ENCODE data around the gene STARD10. TPM values are rescaled to one million over a fixed set of nuclear protein-coding genes. Genes with fewer than 3 reads are reported as not detected.

Gene STARD10, protein sequence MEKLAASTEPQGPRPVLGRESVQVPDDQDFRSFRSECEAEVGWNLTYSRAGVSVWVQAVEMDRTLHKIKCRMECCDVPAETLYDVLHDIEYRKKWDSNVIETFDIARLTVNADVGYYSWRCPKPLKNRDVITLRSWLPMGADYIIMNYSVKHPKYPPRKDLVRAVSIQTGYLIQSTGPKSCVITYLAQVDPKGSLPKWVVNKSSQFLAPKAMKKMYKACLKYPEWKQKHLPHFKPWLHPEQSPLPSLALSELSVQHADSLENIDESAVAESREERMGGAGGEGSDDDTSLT
- 10 to 100 TPM in 1 of 2 donors, 1 to 10 TPM in 1; 7.7 to 16.4 TPM for total RNA-seq

DNA sequence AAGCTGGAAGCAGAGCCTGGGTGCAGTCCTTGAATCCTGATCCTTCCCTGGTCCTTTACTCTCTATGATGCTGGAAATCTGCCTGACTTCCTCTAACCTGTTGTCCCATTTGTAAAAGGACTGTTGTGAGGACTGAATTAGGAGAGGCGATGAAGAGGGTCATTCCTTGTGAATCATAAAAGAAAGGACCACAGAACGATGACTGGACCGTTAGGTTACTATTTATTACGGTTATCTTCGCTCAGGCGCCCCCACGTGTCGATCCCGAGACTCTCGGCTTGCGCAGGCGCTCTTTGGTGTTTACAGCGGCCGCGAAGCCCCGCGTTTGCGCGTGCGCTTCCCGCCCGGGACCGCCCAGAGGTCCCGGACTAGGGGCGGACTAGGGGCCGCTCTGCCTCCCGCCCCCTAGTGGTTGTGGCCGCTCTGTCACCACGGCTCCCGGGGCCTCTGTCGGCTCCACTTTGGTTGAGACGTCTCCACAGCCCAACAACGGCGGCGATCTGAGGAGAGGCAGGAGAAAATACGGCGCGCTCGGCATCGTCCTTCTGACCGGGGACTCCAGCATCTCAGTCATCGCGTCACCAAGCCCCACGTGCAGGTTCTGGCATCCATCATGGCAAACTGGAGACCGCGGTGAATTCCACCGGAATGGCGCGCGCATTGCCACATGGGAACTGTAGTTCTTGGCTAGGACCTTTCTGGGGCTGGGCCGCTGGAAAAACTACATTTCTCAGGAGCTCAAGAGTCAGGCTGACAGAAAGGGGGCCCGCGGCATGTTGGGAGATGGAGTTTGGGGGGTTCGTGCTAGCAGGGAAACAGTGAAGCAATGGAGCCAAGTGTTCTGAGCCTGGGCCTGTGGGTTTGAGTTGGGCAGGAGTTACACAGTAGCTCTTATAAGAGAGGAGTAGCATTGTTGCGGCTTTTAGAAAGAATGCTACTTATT is at the start of gene STARD10:
Gene STARD10, minus strand, starts transcription at position 623 of the 943 bp plus-strand sequence. CDS start 12,866 bp downstream, outside the sequence.
- no peaks in the 10 kb centered on the region for H3K27me3 Mint-ChIP-seq
- H3K4me3 Mint-ChIP-seq, result peak within 1 kb of the TSS; percentile 94
- no peaks in the 10 kb centered on the region for H3K36me3 Mint-ChIP-seq (ENCODE audit: low read depth)
- ATAC-seq (replicated peaks), result peak; percentile 97
- peaks cover 18% of the 10 kb centered on the region for H3K4me1 Mint-ChIP-seq
- H3K9me3 Mint-ChIP-seq, result no peaks in the 10 kb centered on the region
- H3K27ac Mint-ChIP-seq, result peak within 1 kb of the TSS; percentile 95

DNA sequence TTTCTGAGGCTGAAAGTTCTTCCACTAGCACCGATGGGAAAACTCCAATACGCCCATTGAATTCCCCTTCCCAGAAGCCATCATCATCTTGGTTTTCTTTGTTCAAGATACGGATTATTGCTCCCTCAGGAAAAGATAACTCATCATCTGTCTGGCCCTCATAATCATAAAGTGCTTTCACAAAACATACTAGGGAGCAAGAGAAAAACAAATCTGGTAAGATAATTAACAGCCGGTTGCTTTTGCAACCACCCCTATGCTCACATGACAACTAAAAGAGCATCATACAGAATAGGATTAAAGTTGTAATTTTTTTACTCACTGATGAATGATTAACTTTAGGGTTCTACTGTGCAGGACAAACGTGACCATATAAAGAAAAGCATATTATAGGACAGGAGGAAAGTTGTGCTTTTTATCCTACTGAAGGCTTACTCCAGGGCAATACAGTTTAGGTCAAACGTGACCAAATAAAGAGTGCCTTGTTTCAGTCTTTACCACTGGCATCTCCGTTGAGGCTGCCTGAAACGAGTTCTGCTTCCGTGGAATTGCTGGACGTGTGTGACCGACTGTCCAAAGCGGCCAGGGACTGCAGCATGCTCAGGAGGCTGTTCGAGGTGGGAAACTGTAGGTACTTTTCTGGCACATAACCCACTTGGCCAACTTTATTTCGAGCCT is 48.9 kb upstream of the STARD10 start:
- Mint-ChIP-seq H3K4me1 (peaks cover 6% of the 10 kb centered on the region), H3K4me3 (no peak overlapping the region), H3K9me3 (no peaks in the 10 kb centered on the region), H3K27me3 (no peaks in the 10 kb centered on the region), H3K27ac (peak overlapping the region; percentile 37), H3K36me3 (ENCODE audit: low read depth) (peaks cover 53% of the 10 kb centered on the region)
- no peak for ATAC-seq (replicated peaks)

DNA sequence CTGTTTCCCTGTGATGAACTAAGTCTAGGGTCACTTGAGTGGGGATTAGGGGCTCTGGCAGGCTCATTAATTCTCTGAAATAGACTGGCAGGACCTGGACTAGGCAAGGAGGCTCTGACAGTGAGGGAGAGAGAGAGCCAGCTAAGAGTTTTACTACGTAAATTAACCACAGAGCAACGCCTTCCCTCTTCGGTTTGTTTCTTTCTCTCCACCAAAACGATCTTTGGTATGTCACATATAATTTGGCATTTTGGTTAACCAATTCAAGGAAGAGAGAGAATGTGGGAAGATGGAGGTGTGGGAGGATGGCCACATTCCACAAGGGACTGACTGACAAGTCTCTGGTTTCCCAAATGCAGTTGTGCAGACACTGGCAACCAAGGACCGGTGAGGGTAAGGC is 48.3 kb upstream of the STARD10 start:
- ATAC-seq (replicated peaks), result no peak
- H3K4me3 Mint-ChIP-seq, result no peak overlapping the region
- no peaks in the 10 kb centered on the region for H3K27me3 Mint-ChIP-seq
- H3K36me3 Mint-ChIP-seq (ENCODE audit: low read depth), result peaks cover 59% of the 10 kb centered on the region
- no peaks in the 10 kb centered on the region for H3K9me3 Mint-ChIP-seq
- peaks cover 6% of the 10 kb centered on the region for H3K4me1 Mint-ChIP-seq
- peak overlapping the region; percentile 16 for H3K27ac Mint-ChIP-seq

DNA sequence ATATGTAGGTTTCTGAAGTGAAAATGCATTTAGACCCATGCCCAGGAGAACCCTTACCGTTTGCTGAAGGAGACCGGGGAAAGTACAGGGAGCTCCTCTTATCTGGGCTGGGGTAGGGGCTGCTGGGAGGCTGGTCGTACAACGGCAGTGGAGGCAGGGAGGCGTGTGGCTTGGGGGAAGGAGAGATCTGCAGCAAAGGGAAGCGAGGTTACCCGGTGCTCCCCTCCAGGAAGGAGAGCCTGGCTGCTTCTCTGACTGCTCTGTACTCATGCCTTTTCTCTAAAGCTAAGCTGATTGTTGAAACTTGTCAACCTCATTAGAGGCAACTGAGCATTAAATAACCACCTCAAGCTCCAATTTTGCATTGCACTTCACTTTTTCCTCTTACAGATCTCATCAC is 47.5 kb upstream of the STARD10 start:
- Mint-ChIP-seq H3K36me3 (ENCODE audit: low read depth) (peaks cover 61% of the 10 kb centered on the region), H3K27me3 (no peaks in the 10 kb centered on the region), H3K27ac (peak overlapping the region; percentile 16), H3K4me3 (no peak overlapping the region), H3K9me3 (no peaks in the 10 kb centered on the region), H3K4me1 (peaks cover 6% of the 10 kb centered on the region)
- no peak for ATAC-seq (replicated peaks)

DNA sequence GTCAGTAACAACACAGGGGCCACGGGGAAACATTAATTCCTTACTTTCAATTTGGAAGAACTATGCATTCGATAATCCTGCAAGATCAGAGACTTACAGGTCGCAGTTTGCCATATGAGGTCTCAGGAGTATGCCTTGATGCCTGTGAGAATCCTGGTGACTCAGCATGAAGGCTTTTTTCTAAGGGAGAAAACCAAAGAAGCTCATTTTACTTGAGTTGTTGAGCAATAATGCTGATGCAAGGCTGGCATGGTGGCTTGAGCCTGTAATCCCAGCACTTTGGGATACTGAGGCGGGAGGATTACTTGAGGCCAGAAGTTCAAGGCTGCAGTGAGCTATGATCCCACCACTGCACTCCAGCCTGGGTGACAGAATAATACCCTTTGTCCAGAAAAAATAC is 46.9 kb upstream of the STARD10 start:
- ATAC-seq (replicated peaks), result no peak
- peaks cover 6% of the 10 kb centered on the region for H3K4me1 Mint-ChIP-seq
- H3K4me3 Mint-ChIP-seq, result no peak overlapping the region

DNA sequence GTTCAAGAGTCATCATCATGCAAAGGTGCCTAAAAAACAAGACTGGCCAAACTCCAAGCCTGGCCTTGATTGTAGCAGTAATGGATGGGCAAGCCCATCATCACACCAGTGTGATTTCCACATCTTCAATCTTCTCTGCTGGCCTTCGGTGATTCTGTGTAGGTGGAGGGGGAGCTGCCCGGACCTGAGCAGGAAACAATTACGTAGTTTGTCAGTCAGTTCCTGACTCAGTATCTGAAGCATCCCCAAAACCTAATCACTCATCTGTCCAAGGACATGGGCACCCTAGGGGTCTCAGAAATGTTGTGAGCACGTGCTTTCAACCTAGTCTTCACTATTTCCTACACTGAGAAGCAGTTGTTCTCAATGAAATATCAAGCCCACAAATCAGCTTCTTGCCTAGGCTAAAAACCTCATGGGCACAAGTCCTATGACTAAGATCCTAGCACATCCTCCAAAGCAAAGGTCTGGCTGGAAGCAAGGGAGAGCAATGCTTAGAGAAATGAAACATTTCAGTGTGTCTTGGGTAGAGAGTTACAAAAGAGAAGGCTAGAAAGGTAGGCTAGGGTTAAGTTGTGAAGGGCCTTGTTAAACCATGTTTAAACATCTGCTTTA is 45.0 kb upstream of the STARD10 start:
- H3K4me1 Mint-ChIP-seq, result peaks cover 17% of the 10 kb centered on the region
- no peaks in the 10 kb centered on the region for H3K27me3 Mint-ChIP-seq
- H3K27ac Mint-ChIP-seq, result peak overlapping the region; percentile 32
- peaks cover 76% of the 10 kb centered on the region for H3K36me3 Mint-ChIP-seq (ENCODE audit: low read depth)
- H3K4me3 Mint-ChIP-seq, result no peak overlapping the region
- peak; percentile 59 for ATAC-seq (replicated peaks)
- no peaks in the 10 kb centered on the region for H3K9me3 Mint-ChIP-seq

More for the DNA sequence above, 46.9 kb upstream of the STARD10 start:
- no peaks in the 10 kb centered on the region for H3K9me3 Mint-ChIP-seq
- H3K36me3 Mint-ChIP-seq (ENCODE audit: low read depth), result peaks cover 61% of the 10 kb centered on the region
- H3K27me3 Mint-ChIP-seq, result no peaks in the 10 kb centered on the region
- H3K27ac Mint-ChIP-seq, result no peak overlapping the region

DNA sequence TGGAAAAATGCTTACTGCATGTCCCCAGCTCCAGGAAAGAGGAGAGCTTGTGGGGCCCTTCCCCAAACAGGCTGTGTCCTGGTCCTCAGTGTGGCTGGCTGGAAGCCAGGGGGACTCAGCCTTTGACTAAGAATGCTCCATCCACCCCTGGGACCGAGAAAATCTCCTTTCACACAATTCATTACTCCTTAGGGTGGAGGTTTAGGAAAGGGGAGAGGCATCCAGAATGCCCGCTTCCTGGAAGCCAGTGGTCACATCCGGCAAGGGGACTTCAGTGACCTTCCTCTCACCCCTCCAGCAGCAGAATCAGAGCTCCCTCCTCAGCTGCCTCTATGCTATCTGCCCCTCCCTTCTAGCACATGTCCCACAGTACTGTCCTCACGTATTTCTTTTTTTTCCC is 42.3 kb upstream of the STARD10 start:
- Mint-ChIP-seq H3K27me3 (no peaks in the 10 kb centered on the region), H3K4me3 (no peak overlapping the region), H3K4me1 (peaks cover 25% of the 10 kb centered on the region), H3K9me3 (no peaks in the 10 kb centered on the region), H3K27ac (peak overlapping the region; percentile 4), H3K36me3 (ENCODE audit: low read depth) (peaks cover 52% of the 10 kb centered on the region)
- ATAC-seq (replicated peaks), result no peak

DNA sequence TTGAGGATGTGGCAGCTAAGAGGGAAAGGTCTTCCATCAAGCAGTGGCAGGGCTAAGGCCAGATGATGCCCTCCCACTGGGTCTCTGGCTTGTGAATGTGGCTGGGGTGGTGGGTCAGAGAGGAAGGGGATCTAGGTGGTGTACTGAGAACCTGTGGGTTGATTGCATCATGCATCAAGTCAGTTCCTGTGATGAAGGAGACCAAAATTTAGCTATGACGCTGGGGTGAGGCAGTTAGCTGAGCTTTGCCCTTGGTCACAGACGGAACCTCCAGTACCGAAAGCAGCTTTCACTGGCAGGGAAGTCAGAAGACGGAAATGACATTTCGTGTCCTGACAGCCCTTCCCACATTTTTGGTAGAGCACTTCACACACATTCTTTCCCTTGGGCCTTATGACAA is 41.1 kb upstream of the STARD10 start:
- Mint-ChIP-seq H3K4me1 (peaks cover 30% of the 10 kb centered on the region), H3K27me3 (no peaks in the 10 kb centered on the region), H3K36me3 (ENCODE audit: low read depth) (peaks cover 46% of the 10 kb centered on the region), H3K27ac (peak overlapping the region; percentile 74), H3K4me3 (no peak overlapping the region), H3K9me3 (no peaks in the 10 kb centered on the region)
- no peak for ATAC-seq (replicated peaks)

DNA sequence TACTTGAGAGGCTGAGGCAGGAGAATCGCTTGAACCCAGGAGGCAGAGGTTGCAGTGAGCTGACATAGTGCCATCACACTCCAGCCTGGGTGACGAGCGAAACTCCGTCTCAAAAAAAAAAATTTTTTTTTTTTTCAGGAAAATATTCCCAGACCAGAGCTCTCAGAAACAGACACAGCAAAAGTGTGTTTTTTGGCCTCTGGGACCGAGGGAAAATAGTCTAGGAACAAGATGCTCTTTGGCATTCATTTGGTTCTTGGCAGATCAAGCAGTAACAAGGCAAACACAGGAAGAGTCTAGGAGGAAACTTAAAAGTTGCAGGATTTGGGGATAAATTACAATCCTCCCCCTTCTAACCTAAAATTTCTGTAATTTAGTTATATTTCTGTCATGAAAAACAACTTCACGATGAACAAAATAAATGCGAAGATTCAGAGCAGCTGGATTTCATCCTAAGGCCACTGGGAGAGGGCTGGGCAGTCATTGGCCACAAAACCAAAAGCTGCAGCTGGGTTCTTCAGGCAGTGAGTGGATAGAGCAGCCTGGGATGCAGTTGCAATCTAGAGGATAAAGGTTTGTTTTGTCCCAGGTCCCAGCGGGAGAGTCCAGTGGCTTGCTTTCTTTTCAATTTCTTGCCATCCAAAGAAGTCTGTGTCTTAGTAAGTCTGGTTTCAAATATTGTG is 40.1 kb upstream of the STARD10 start:
- Mint-ChIP-seq H3K27me3 (no peaks in the 10 kb centered on the region), H3K4me3 (no peak overlapping the region), H3K9me3 (no peaks in the 10 kb centered on the region), H3K36me3 (ENCODE audit: low read depth) (peaks cover 46% of the 10 kb centered on the region), H3K4me1 (peaks cover 29% of the 10 kb centered on the region), H3K27ac (peak overlapping the region; percentile 74)
- no peak for ATAC-seq (replicated peaks)

DNA sequence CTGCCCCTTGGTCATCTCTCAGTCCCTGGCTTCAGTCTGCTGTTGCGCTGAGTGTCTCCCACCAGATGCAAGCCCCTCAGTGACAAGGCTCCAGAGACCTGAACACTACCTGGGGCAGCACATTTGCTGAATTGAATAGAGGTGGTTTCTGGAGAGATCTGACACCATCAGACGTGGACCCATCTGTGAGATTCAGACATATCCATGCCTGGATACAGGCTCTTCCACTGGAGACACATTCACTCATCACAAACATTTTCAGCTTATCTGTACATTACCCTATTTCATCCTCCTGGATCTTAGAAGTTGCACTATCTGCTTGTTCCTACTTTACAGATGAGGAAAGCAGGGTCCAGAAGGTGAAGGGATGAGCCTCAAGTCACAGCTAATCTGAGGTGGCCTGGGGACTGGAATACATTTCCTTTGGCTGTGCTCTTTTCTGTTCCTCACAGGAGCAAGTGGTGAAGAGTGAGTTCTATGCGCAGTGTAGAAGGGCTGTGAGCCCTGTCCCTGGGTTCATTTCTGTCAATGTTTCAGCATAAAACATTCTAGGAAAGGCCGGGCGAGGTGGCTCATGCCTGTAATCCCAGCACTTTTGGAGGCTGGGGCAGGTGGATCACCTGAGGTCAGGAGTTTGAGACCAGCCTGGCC is 39.4 kb upstream of the STARD10 start:
- no peak overlapping the region for H3K4me3 Mint-ChIP-seq
- peak overlapping the region; percentile 50 for H3K27ac Mint-ChIP-seq
- peaks cover 48% of the 10 kb centered on the region for H3K36me3 Mint-ChIP-seq (ENCODE audit: low read depth)
- H3K4me1 Mint-ChIP-seq, result peaks cover 28% of the 10 kb centered on the region
- H3K27me3 Mint-ChIP-seq, result no peaks in the 10 kb centered on the region
- ATAC-seq (replicated peaks), result no peak
- no peaks in the 10 kb centered on the region for H3K9me3 Mint-ChIP-seq

DNA sequence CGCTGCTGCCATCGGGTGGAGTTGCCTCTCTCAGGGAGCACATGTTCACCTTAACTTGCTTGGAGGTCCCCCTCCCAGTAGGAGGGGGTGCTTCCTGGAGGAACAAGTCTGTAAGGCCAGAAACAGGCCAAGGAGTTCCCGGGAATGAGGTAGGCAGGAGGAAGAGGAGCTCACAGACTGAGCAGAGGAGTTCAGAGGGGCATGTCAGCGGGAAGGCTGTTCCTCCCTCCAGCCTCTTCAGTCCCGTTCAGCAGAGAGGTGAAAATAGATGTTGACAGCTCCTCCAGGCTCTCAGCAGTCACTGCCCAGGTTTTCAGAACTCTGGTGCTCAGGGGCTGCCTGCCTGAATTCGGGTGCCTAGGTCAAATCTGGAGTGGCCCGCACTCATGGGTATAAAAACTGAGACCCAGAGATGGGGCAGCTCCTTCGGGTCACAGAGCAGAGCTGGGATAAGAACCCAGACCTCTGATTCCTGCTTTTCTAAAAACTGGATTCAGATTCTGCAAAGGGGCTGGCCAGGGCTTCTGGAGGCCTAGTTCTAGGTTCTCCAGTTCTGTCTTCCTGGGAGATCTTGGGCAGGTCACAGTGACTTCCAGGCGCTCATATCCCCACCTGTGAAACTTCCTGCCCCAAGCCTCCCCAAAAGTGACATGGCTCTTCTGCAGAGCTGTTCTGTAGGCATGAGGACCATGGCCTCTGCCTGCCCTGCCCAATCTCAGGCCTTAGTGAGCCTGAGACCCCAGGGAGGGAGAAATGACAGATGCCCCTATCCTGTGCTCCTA is 38.6 kb upstream of the STARD10 start:
- H3K4me3 Mint-ChIP-seq, result no peak overlapping the region
- peak overlapping the region; percentile 67 for H3K27ac Mint-ChIP-seq
- H3K9me3 Mint-ChIP-seq, result no peaks in the 10 kb centered on the region
- H3K36me3 Mint-ChIP-seq (ENCODE audit: low read depth), result peaks cover 49% of the 10 kb centered on the region
- no peaks in the 10 kb centered on the region for H3K27me3 Mint-ChIP-seq
- ATAC-seq (replicated peaks), result no peak
- peaks cover 28% of the 10 kb centered on the region for H3K4me1 Mint-ChIP-seq

DNA sequence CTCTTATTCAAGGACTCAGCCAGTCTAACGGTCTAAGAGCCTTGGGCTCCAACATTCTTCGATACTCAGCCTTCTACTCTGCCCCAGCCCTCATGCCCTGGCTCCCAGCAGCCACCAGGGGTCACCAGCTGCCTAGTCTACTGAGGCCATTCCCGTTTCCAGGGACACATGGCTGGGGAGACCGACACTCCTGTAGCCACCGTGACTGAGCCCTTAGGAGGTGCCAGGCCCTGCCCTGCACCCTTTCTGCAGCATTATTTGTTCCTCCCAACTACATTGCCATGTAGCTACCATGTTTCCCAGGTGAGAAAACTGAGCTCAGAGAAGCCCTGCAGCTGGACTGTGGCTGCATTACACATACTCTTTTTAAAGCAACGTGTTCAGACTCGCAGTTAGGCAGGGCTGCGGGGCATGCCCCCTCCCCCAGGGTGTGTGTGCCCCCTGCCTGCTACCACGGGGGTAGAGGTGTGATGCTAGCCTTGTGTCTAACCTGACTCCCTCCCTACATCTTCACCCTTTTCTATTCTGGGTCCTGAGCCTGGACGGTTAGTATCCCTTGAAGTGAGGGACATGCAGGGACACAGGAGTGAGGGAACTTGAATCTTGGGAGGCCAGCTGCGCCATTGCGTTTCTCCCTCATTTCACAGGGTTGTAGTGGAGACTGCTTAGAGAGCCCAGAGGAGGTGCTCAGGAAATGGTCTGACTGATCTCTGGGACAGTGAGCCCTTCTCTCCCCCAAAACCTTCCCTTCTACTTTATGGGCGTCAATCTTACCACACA is 37.9 kb upstream of the STARD10 start:
- Mint-ChIP-seq H3K4me3 (no peak overlapping the region), H3K4me1 (peaks cover 28% of the 10 kb centered on the region), H3K27ac (peak overlapping the region; percentile 67), H3K36me3 (ENCODE audit: low read depth) (peaks cover 52% of the 10 kb centered on the region), H3K9me3 (no peaks in the 10 kb centered on the region), H3K27me3 (no peaks in the 10 kb centered on the region)
- ATAC-seq (replicated peaks), result peak; percentile 71

All from activated T-helper 17 cell treated with anti-CD3 and anti-CD28 coated beads, Interleukin-2, amount 50 U/mL, for 72 hours (primary cell).